Colonic mucosa (tissue), 4 donors: ENCODE data around the gene TNFAIP8L1. TPM values are rescaled to one million over a fixed set of nuclear protein-coding genes. Genes with fewer than 3 reads are reported as not detected.

Source experiments
- DNase-seq: peaks from one replicate; pipeline ENCODE4 v3.0.0-alpha.2; 2020
- H3K27ac ChIP-seq: fragments of 200-600 bp; one replicate; pipeline ENCODE4 v1.8.0; 2021
- H3K27me3 ChIP-seq: fragments of 200-600 bp; one replicate; pipeline ENCODE4 v1.8.0; 2021
- H3K36me3 ChIP-seq: fragments of 200-600 bp; one replicate; pipeline ENCODE4 v1.8.0; 2021
- H3K4me1 ChIP-seq: fragments of 200-600 bp; one replicate; pipeline ENCODE4 v1.8.0; 2021; ENCODE audit warnings: mild to moderate bottlenecking
- H3K4me3 ChIP-seq: fragments of 200-600 bp; one replicate; pipeline ENCODE4 v1.8.0; 2021
- H3K9ac ChIP-seq, 2 donors: one replicate each; pipeline ENCODE4 v1.7.0; 2013; ENCODE audit warnings: control low read depth in 2 of 2, low read depth in 2 of 2, low read length in 2 of 2
- H3K9me3 ChIP-seq: fragments of 200-600 bp; one replicate; pipeline ENCODE4 v1.8.0; 2021
- CTCF ChIP-seq: fragments of 200-600 bp; IDR thresholded peaks from one replicate; pipeline ENCODE4 v1.8.0; 2022; ENCODE audit warnings: antibody characterized with exemption, mild to moderate bottlenecking
- intact Hi-C: fragments of 100-400 bp; cut with DNase I; formaldehyde crosslinking; loops from one replicate; pipeline ENCODE4 v1.14.1; 2022
- total RNA-seq, 2 donors: library from RNA; stranded (reverse); fragmentation: NEBNext Ultra II Directional in 1 of 2; extraction: Animal tissue kit (Norgen Biotek cat#: 25700) in 1 of 2; gene quantifications; one replicate each; pipeline ENCODE4 v1.2.1, GENCODE V29; 2021
- donor health status: healthy.
- donor health status: DM: no; HTN: no; CAD: no.
- donor health status: DM: no; HTN: no; CAD: no.

Gene TNFAIP8L1
- total RNA-seq, 2 donors from 2014 or later, result 14.2 to 24.1 TPM

GRCh38 chr19:4597975-4598671, 41.2 kb upstream of the TNFAIP8L1 start:
- TF ChIP-seq CTCF, result no peak
- Histone ChIP-seq H3K9ac (no peak overlapping the region), H3K27me3 (peaks cover 9% of the 10 kb centered on the region), H3K27ac (no peak overlapping the region), H3K4me1 (no peaks in the 10 kb centered on the region), H3K9me3 (no peaks in the 10 kb centered on the region), H3K4me3 (no peak overlapping the region), H3K36me3 (no peaks in the 10 kb centered on the region)
- DNase-seq, result peak; percentile 45
- intact Hi-C loops, result no loop called here

DNA sequence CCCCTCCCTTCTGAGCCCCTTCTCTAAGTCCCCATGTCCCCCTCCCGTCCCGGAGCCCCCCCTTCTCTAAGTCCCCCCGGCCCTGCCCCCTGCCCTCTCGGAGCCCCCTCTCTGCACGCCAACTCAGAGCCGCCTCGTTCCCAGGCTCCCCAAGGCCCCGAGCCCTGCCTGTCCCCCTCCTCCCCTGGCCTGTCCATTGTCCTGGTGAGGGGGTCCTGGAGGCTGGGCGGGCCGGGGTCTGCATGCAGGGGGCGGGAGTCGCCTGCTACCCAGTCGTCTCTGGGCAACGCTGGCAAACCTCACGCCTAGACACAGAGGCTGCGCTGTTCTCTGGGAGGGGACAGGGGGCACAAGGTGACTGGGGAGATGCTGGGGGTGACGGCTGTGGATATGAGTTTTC, 40.6 kb upstream of the TNFAIP8L1 start:
- peaks cover 9% of the 10 kb centered on the region for H3K27me3 ChIP-seq
- H3K4me1 ChIP-seq, result no peaks in the 10 kb centered on the region
- no peak for TF ChIP-seq CTCF
- H3K27ac ChIP-seq, result no peak overlapping the region
- H3K9me3 ChIP-seq, result no peaks in the 10 kb centered on the region
- no peaks in the 10 kb centered on the region for H3K36me3 ChIP-seq
- no peak for DNase-seq
- no peak overlapping the region for H3K9ac ChIP-seq
- intact Hi-C loops, result no loop called here
- H3K4me3 ChIP-seq, result no peak overlapping the region

- Histone ChIP-seq H3K27me3 (peaks cover 9% of the 10 kb centered on the region), H3K9me3 (no peaks in the 10 kb centered on the region), H3K27ac (no peak overlapping the region), H3K9ac (no peak overlapping the region), H3K4me3 (no peak overlapping the region), H3K4me1 (no peaks in the 10 kb centered on the region), H3K36me3 (no peaks in the 10 kb centered on the region)
- DNase-seq, result no peak
- no peak for TF ChIP-seq CTCF
- intact Hi-C loops, result no loop called here
Measured at GRCh38 chr19:4600082-4600481, 39.2 kb upstream of the TNFAIP8L1 start.

GRCh38 chr19:4600893-4601292, 38.4 kb upstream of the TNFAIP8L1 start:
- Histone ChIP-seq H3K9ac (no peak overlapping the region), H3K4me1 (no peaks in the 10 kb centered on the region), H3K27me3 (peaks cover 9% of the 10 kb centered on the region), H3K36me3 (no peaks in the 10 kb centered on the region), H3K9me3 (no peaks in the 10 kb centered on the region), H3K27ac (no peak overlapping the region), H3K4me3 (no peak overlapping the region)
- no peak for TF ChIP-seq CTCF
- intact Hi-C loops, result no loop called here
- no peak for DNase-seq

DNA sequence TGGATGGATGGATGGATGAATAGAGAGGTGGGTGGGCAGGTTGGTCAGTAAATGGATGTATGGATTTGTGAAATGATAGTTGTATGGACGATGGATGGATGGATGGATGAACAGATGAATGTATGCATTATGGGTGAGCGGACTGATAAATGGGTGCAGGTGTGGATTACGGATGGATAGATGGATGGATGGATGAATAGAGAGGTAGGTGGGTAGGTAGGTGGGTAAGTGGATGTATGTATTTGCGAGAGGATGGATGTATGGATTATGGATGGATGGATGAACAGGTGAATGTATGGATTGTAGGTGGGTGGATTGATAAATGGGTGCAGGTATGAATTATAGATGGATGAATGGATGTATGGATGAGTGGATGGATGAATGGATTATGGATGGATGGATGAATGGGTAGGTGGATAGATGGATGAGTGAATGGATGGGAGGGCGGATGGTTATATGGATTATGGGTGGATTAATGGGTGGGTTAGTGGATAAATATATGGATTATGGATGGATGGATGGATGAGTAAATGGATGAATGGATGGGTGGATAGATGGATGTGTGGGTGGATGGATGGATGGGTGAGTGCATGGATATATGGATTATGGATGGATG, 37.0 kb upstream of the TNFAIP8L1 start:
- no peaks in the 10 kb centered on the region for H3K9me3 ChIP-seq
- H3K9ac ChIP-seq, result no peak overlapping the region
- no peaks in the 10 kb centered on the region for H3K36me3 ChIP-seq
- no peak for TF ChIP-seq CTCF
- no peak overlapping the region for H3K4me3 ChIP-seq
- H3K27ac ChIP-seq, result no peak overlapping the region
- no peaks in the 10 kb centered on the region for H3K4me1 ChIP-seq
- no peak for DNase-seq
- peaks cover 4% of the 10 kb centered on the region for H3K27me3 ChIP-seq
- intact Hi-C loops, result no loop called here
